ENCODE data around the gene IKBKE. TPM values are rescaled to one million over a fixed set of nuclear protein-coding genes. Genes with fewer than 3 reads are reported as not detected.

Gene IKBKE
- total and polyA plus RNA-seq, 10 of the 15 experiments (the other 5 are each of a cell fraction or from before 2014, with no cell fraction given), result 12.8 to 35.1 (median 23.1) TPM

- no peak for TF ChIP-seq ZBTB11 (CRISPR knock-in tag; IDR thresholded peaks at IDR 0.05)
- TF ChIP-seq ZZZ3 (IDR thresholded peaks at IDR 0.05; ENCODE audit: control insufficient read depth, insufficient read length, low read depth), result no peak
- TF ChIP-seq TCF3 (IDR thresholded peaks at IDR 0.05; ENCODE audit: borderline replicate concordance, insufficient read depth, low read depth, low read length), result peak; percentile 77; the same call in 1 of the 2 replicates
- TF ChIP-seq, protein P1, sequence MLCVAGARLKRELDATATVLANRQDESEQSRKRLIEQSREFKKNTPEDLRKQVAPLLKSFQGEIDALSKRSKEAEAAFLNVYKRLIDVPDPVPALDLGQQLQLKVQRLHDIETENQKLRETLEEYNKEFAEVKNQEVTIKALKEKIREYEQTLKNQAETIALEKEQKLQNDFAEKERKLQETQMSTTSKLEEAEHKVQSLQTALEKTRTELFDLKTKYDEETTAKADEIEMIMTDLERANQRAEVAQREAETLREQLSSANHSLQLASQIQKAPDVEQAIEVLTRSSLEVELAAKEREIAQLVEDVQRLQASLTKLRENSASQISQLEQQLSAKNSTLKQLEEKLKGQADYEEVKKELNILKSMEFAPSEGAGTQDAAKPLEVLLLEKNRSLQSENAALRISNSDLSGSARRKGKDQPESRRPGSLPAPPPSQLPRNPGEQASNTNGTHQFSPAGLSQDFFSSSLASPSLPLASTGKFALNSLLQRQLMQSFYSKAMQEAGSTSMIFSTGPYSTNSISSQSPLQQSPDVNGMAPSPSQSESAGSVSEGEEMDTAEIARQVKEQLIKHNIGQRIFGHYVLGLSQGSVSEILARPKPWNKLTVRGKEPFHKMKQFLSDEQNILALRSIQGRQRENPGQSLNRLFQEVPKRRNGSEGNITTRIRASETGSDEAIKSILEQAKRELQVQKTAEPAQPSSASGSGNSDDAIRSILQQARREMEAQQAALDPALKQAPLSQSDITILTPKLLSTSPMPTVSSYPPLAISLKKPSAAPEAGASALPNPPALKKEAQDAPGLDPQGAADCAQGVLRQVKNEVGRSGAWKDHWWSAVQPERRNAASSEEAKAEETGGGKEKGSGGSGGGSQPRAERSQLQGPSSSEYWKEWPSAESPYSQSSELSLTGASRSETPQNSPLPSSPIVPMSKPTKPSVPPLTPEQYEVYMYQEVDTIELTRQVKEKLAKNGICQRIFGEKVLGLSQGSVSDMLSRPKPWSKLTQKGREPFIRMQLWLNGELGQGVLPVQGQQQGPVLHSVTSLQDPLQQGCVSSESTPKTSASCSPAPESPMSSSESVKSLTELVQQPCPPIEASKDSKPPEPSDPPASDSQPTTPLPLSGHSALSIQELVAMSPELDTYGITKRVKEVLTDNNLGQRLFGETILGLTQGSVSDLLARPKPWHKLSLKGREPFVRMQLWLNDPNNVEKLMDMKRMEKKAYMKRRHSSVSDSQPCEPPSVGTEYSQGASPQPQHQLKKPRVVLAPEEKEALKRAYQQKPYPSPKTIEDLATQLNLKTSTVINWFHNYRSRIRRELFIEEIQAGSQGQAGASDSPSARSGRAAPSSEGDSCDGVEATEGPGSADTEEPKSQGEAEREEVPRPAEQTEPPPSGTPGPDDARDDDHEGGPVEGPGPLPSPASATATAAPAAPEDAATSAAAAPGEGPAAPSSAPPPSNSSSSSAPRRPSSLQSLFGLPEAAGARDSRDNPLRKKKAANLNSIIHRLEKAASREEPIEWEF (IDR thresholded peaks at IDR 0.05; ENCODE audit: insufficient replicate concordance, low read depth, low read length), result no peak
Measured at GRCh38 chr1:206430031-206430983, 40.0 kb upstream of the IKBKE start (continued).

Measured in GM12878 (cell line).